HG03342 (cell line): ENCODE results near the gene RERE.
"Not testable (repeated sequence)": the region's sequence is repeated elsewhere in the genome, so short reads cannot be mapped to it uniquely, and the experiment has no call there.

Experiments
- ATAC-seq: cut with Tn5 transposase; IDR thresholded peaks from one replicate; pipeline ENCODE4 v1.9.1; 2021; ENCODE audit warnings: mild to moderate bottlenecking, moderate library complexity; ENCODE audit not compliant: unreplicated experiment

Gene RERE

DNA sequence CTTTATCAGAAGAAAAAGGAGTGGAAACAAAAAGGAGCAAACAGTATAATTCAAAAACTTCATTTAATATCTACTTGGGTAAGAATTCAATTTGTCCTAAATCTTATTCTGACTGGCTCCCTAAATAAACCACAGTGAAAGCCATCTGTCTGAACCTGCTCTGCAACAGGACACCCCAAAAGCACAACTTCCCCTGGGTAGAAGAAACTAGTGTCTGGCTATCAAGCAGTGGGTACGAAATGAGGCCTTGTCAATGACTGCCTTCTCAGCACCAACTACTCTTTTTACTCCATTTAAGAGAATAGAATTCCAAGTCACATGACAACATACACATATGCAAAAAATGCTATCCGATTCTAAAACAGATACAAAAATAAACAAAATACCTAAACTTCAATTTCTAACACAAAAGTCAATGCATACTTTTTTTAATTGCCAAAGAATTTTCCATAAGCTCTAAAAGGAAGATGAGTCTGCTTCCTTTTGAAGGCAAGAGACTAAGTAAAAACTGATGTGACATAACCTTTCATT, 292.7 kb downstream of the RERE start:
- ATAC-seq = no peak

DNA sequence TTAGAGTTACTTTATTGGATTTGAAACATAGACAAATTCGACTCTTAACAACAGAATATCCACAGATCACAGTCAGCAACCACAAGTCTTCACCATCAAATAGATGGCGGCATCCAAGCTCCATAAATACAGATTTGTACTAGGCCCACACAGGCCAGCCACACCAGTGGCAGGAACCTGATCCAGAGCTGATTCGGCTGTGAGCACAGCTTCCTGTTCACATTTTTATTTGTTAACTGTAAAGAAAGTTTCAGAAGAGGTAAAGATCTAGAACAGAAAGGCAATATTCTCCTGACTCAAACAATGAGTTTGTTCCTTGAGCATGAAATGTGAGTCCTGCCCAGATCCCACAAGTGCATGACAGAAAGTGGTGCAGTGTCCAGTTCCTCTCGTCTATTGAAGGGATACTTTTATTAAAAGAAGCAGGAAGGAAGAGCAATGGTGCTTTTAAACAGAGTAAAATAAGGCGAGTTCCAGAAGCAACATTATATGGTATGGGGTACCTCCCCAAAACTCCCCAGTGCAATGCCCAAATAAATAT, 293.7 kb downstream of the RERE start:
- no peak for ATAC-seq

DNA sequence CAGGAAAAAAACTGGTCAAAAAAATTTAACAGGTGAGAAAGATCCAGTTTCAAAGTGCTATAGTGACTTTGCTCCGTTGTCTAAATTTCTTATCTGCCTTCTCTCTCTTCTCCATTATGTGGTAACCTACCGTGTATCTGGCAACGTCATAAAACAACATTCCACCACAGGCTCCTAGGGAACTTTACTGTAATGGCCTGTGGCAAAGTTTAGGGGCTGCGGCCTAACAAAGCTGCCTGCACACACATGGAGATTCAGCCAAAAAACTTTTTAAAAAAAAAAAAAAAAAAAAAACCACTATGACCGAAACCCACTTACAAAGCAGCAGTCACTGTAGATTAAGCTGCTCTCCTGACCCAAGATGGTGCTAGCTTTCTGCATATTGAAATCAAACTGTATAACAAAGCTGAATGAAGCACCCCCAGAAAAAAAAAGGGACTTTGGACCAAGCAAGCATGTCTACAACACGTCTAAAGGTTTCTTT, 296.9 kb downstream of the RERE start:
- ATAC-seq = no peak

GRCh38 chr1:8519167-8519566, 298.3 kb downstream of the RERE start:
- no peak for ATAC-seq

GRCh38 chr1:8518490-8518801, 299.0 kb downstream of the RERE start:
- no peak for ATAC-seq

GRCh38 chr1:8517661-8518489, 299.6 kb downstream of the RERE start:
- ATAC-seq = no peak

DNA sequence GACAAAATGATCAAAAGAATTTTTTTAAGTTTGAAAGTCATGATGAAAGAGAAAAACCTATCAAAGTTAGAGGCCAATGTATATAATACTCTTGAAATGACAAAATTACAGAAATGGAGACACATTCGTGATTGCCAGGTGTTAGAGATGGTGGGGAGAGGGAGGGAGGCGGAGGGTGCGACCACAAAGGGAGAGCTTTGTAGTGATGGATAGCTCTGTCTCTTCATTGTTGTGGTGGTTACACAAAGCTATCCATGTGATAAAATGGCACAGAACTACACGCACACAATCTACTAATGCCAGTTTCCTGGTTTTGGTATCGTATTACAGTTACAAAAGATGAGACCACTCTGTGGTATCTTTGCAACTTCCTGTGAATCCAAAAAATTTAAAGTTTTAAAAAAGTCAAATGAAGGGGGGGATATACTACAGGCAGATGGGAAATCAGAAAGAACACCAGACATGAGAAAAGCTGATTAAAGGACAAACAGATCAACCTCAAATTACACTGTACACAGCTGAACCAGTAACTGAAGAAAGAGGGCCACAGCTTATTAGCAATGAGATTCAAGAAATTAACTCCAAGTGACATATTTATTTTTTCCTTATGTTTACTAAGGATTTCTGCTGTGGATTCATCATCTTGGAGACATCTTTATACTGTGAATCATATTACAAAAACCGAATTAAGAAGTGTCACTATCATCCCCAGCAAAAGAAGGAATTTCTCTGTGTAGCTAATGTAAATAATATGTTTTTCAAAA, 300.5 kb downstream of the RERE start:
- no peak for ATAC-seq

- ATAC-seq = no peak
Measured at GRCh38 chr1:8516278-8516777, 301.1 kb downstream of the RERE start.

DNA sequence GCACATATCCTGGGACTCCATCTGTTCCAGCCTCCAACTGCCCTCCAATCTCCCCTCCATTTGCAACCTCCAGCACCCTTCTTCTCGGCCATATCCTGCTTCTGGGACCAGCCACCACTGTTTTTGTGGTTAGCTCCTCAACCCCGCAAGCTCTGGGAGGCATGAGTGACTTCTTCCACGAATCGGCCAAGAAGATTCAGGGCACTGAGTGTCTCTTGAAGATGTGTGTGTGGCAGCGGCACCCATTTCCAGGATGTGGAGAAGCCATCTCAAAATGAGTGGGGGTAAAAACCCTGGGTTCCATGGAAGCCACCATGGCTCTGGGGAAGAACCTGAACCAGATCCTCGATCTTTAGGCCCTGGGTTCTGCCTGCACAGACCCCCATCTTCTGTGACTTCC, 304.9 kb downstream of the RERE start:
- no peak for ATAC-seq

GRCh38 chr1:8510041-8510823, 307.2 kb downstream of the RERE start:
- ATAC-seq = no peak

DNA sequence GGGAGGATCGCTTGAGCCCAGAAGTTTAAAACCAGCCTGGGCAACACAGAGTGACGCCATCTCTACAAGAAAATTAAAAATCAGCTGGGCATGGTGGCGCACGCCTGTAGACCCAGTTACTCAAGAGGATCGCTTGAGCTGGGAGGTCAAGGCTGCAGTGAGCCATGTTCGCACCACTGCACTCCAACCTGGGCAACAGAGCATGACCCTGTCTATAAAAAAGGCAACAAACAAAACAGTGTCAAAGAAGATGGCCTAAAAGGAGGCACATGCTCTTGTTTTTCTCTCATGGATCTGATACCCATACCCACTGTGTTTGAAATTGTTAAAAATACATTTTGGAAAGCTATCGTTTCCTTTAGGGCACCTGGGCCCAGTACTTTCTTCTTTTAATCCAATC, 307.9 kb downstream of the RERE start:
- no peak for ATAC-seq

DNA sequence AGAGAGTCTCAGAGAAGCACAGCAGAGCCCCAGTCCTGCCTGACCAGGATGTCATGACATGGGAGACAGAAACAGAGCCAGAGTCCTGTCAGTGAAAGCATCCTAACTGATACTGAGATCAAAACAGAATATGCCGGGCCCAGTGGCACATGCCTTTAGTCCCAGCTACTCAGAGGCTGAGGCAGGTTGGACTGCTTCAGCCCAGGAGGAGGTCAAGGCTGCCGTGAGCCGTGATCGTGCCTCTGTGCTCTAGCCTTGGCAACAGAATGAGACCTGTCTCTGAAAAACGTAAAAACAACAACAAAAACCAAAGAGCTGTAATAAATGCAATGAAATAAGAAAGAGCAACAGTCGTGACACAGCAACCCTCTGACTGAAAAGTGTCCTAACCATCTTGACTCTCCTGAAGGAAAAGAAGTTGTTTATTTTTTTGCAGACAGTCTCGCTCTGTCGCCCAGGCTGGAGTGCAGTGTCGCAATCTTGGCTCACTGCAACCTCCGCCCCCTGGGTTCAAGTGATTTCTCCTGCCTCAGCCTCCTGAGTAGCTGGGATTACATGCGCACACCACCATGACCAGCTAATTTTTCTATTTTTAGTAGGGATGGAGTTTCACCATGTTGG, 310.3 kb downstream of the RERE start:
- no peak for ATAC-seq

DNA sequence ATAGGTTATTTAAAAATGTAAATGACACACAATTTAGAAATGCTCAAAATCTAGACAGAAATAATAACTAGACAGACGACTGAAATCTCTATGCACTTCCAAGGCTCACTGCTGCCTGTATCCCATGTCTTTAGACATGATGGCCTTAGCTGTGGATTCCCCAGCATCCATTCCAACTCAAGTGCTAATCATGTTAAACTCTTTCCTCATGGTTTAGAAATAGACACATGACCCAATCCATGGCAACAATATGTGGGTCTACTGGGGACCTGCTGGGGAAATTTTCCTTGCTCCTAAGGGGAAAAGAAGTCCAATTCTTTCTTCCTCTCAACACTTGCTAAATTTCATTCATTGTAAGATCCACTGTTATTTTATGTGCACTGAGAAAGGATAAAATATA, 311.0 kb downstream of the RERE start:
- ATAC-seq = no peak

- no peak for ATAC-seq
Measured at GRCh38 chr1:8503842-8504241, 313.6 kb downstream of the RERE start.

- not testable (repeated sequence) for ATAC-seq
Measured at GRCh38 chr1:8502949-8503348, 314.5 kb downstream of the RERE start.

DNA sequence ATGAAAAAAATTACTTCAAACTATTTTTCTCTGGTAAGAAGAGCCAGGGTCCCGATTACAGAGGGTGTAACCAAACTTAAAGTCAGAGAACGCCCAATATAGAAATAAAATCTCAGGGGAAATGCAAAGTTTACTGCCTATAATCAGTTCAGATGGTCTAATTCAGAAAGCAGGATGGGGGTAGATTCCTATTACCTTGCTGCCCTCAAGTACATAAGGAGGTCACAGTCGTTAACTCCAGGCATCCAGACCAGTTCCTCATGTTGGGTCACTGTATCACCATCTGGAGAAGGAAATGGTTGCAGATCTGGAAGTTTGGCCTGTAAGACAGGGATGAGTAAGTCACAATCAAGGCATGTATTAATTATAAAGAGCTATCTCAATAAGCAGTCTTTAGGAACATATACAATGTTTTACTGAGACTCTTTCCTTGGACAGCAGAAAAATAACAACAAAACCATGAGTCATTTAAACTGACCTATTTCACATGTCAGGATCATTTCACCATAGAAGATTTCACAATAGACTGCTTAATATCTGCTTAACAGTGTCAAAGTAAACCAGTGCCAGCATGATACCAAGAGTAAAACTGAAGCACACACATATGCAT, 320.1 kb downstream of the RERE start:
- ATAC-seq = no peak

DNA sequence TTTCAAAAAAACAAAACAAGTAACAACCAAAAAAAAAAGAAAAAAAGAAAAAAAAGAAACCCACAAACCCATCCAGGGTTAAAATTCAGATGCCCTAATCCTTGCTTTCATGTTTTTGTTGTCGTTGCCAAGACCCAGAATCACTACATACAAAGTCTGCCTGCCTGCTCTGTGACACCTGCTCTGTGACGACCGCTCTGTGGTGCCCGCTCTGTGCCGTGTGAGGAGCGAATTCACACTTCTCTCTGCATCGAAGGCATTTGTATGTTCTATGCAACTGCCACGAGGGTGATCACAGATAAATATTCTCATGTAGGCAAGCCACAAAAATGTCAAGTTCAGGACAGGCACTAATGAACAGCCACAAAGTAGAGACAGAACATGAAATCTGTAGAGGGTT, 321.0 kb downstream of the RERE start:
- ATAC-seq = no peak

DNA sequence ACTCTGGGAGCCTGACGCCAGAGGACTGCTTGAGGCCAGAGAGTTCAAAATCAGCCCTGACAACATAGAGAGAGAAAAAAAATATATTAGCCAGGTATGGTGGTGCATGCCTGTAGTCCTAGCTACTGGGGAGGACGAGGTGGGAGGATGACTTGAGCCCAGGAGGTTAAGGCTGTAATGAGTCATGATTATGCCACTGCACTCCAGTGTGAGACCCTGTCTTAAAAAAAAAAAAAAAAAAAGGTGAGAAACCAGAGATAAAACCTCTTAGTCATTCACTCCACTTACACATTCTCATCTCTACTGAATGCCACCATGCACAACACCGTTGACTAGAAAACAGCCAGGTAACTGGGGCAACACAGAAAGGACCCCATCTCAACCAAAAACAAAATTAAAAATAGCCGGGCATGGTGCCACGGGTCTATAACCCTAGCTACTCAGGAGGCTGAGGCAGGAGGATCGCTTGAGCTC, 321.5 kb downstream of the RERE start:
- no peak for ATAC-seq

DNA sequence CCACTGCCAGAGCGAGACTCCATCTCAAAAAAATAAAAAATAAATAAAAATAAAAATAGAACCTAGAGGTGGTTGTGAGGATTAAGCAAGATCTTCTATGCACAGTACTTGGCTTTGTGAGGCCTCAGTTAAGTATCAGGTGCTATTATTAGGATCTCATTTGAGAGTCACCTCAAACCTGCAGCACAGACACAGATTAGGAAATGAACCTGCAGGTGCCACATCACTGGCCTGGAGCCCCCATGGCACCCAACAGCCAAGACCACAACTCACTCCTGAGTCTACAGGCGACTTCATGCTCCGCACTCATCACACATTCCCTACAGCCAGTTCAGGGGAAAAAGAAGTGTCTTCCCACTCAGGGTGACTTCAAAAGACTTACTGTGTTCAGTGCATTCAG, 322.8 kb downstream of the RERE start:
- no peak for ATAC-seq
